HG02852 (cell line): ENCODE measurements around the gene GCK.
"Not testable (repeated sequence)": the region's sequence is repeated elsewhere in the genome, so short reads cannot be mapped to it uniquely, and the experiment has no call there.

ENCODE experiments used
- ATAC-seq: cut with Tn5 transposase; IDR thresholded peaks from one replicate; pipeline ENCODE4 v1.9.1; 2021; ENCODE audit warnings: mild to moderate bottlenecking, moderate library complexity; ENCODE audit not compliant: unreplicated experiment

Gene GCK

GRCh38 chr7:44183386-44183785 is 5.9 kb downstream of the GCK start:
- ATAC-seq: no peak

DNA sequence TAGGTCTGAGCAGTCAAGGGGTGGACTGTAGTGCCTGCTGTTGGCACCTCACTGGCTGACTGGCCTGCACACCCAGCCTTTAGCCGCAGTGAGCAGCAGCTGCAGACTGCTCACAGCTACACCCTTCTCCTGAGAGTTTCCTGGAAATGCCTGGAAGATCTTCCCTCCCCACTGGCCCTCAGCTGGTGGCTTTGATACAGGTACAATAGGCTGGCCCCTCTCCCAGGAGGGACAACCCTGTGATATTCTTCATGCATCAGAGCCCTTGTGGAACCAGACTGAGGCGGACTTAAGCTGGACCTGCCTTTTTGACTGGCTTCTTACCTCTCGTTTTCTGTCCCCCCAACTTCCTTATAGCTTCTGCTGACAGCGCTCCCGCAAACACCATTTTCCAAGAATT is 6.4 kb downstream of the GCK start:
- no peak for ATAC-seq

- no peak for ATAC-seq
These were observed 8.6 kb downstream of the GCK start for GRCh38 chr7:44180631-44181030.

- no peak for ATAC-seq
These were observed 11.6 kb downstream of the GCK start for GRCh38 chr7:44177570-44178131.

DNA sequence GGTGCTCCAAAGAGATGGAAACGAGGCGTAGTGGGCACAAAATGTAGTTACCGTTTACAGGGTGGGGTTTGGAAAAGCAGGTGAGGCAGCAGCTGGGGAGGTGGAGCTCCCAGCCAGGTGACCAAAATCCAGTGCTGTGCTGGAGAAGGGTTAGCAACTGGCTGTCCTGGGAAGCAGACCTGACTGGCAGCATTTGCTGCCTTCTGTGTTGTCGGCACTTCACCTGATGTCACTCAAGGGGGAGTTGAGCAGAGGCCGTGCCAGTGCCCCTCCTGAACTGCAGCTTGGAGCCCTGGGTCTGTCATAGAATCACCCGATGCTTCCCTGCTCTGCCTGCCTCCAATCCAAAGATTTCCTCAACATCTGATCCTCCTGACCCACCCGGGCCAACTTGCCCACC is 12.8 kb downstream of the GCK start:
- no peak for ATAC-seq

- no peak for ATAC-seq
These were observed 13.5 kb downstream of the GCK start for GRCh38 chr7:44175730-44176129.

DNA sequence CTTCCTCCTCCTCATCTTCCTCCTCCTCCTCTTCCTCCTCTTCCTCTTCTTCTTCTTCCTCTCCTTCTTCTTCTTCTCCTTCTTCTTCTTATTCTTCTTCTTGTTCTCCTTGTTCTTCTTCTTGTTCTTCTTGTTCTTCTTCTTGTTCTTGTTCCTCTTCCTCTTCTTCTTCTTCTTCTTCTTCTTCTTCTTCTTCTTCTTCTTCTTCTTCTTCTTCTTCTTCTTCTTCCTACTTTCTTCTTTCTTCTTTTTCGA is 14.6 kb downstream of the GCK start:
- not testable (repeated sequence) for ATAC-seq

DNA sequence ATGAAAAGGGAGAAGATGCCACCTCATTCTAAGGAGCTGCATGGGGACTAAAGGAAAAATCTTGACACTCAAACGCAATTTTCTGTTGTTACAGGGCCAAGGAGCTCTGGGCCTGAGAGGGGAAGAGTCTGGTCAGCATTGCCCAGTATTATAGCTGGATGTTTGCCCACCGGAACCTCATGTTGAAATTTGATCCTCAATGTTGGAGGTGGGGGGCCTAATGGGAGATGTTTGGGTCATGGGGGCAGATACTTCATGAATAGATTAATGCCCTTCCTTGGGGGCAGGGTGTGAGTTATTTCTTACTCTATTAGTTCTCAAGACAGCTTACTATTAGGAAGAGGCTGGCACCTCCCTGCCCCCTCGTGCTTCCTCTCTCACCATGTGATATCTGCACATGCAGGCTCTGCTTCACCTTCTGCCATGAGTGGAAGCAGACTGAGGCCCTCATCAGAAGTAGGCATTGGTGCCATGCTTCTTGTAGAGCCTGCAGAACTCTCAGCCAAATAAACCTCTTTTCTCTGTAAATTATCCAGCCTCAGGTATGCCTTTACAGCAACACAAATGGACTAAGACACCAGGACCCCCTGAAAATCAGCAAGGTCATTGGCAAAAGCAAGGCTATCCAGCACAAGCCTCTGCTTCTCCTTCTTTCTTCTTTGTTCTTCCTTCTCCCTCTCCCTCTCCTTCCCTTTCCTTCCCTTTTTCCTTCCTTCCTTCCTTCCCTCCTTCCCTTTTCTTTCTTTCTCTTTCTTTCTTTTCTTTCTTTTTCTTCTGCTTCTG is 15.1 kb downstream of the GCK start:
- ATAC-seq: no peak

GRCh38 chr7:44172803-44173424 is 16.3 kb downstream of the GCK start:
- no peak for ATAC-seq

- no peak for ATAC-seq
These were observed 16.9 kb downstream of the GCK start for GRCh38 chr7:44172352-44172751.

DNA sequence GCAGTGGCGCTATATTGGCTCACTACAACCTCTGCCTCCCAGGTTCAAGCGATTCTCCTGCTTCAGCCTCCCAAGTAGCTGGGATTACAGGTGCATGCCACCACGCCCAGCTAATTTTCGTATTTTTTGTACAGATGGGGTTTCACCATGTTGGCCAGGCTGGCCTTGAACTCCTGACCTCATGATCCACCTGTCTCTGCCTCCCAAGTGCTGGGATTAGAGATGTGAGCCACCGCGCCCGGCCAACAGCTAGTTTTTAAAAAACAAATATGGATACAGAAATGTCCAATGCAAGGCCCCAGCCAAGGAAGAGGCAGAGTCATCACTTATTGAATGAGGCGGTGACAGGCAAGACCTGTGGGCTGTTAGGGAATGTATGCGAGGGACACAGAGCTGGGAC is 17.3 kb downstream of the GCK start:
- ATAC-seq: not testable (repeated sequence)

DNA sequence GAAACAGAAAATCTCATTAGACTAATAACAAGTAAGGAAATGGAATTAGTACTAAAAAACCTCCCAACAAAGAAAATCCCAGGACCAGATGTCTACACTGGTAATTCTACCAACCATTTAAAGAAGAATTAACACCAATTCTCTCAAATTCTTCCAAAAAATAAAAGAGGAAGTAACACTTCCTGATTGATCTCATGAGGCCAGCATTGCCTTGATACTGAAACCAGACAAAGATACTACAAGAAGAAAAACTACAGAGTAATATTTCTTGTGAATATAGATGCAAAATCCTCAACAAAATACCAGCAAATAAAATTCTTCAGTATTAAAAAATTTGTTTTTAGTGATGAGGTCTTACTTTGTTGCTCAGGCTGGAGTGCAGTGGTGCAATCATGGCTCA is 21.3 kb downstream of the GCK start:
- ATAC-seq: no peak

DNA sequence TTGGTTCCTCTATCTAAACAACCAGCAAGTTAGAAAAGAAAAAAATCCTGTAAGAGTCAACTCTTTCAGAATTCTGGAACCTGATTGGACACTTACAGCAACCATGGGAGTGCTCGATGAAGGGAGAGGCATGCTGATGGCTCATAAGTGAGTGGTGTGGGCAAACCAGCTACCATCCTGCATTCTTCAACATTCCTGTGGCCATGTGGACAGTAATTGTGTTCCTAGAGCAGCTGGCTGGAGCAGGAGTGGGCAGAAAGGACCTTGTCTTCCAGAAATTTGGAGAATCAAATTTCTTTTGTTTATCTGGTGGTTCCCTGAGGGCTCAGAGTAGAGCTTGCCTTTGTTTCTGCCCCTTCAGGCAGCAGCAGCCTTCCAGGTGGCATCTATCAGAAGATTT is 25.6 kb downstream of the GCK start:
- ATAC-seq: no peak

GRCh38 chr7:44162785-44163395 is 26.3 kb downstream of the GCK start:
- no peak for ATAC-seq

DNA sequence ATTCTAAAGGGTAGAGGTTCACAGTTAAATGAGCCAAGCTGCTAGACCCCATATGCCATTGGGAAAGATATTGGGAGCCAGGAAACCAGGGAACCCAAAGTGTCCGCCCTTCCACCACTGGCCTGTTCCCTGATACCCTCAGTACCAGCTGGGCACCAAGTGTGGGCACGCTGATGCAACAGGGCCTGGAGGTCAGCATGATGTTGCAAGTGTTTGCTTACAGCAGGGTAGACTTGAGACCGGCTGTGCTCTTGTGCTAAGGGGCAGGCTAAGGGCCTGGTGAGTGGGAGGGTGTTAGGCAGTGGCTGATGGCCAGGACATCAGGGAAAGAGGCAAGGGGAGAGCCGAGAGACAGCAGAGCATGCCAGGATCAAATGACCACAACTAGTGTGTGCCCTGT is 27.1 kb downstream of the GCK start:
- ATAC-seq: no peak

GRCh38 chr7:44161371-44161770 is 27.9 kb downstream of the GCK start:
- no peak for ATAC-seq

DNA sequence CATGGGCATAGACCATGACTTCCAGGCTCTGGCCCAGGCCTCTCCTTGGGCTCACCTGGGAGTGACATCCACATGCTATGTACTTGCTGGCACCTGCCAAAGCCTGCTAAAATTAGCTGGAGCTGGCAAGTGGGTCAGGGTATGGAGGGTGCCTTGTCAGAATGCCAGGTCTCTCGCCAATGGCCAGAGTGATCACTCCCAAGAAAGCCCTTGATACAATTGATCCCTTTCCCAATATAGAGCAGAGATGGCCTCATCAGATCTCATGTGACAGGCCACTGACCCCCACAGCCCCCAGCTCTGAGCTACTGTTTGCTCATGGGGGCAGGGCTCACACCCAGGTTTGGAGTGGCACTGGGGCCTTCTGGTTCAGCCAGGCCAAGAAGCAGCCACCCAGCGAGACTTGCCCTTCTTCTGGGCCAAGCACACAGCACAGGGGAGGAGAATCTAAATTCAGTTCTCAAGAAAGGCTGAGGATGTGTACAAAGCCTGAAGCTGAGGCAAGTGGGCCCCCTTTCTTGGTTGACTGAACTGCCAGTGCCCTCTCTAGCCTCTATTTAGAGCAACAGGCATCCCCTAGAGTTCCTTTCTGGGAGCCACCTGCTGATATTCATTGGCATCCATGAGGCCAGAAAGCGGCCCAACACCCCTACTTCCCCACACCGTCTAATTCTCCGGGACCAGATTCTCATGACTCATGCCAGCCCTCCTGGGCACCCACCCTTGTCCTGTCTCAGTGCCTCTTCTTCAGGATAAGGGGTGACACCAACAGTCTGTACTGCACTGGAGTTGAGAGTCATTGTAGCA is 29.2 kb downstream of the GCK start:
- no peak for ATAC-seq

DNA sequence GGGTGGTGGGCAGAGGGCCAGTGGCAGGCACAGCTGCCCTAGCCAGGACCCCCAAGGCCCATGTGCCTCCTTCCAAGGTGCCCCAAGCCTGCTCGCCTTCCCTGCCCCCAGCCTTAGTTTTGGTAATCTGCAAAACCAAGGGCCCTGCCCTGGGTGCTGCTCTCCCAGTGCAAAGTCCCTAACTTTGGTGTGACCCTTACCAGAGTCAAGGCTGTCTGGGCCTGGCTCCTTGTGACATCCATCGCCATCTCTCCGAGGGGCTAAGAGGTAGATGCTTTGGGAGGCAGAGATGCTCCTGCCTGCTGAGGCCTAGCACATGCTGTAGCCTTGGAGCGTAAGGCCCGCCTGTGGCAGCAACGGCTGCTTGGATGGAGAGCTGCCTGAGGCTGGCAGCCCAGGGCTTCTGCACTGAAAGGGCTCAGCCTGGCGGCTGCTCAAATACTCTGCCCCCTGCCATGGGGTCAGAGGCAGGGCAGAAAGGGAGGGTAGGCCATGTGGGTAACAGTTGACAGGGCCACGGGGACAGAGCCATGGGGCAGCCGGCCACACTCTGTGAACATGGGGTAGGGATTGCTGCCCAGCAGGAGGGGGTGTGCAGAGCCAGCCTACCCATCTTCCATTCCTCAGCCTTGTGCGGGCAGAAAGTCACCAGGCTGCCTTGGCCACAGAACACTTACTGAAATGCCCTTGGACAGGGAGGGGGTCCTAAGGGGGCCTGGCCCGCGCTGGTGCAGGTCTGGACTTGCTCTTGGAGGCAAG is 30.2 kb downstream of the GCK start:
- no peak for ATAC-seq

GRCh38 chr7:44158096-44158872 is 31.0 kb downstream of the GCK start:
- ATAC-seq: no peak
